ENCODE measurements around the gene AKT3.
A peak's percentile ranks its signal among the peaks of the same experiment; 100 is the strongest.

Gene AKT3

GRCh38 chr1:243482141-243483022, 367.7 kb downstream of the AKT3 start:
- DNase-seq (ENCODE audit: low read depth) = peak; percentile 57
- peak overlapping the region; percentile 15 for H3K4me3 ChIP-seq (ENCODE audit: low read length)
- peaks cover 16% of the 10 kb centered on the region for H3K4me1 ChIP-seq (ENCODE audit: control insufficient read depth, insufficient read depth, low read length)
- no peaks in the 10 kb centered on the region for H3K9me3 ChIP-seq (ENCODE audit: control insufficient read depth, low read length)
- no peaks in the 10 kb centered on the region for H3K27me3 ChIP-seq (replicated peaks; ENCODE audit: control insufficient read depth, insufficient read depth, low read length)
- no peaks in the 10 kb centered on the region for H3K36me3 ChIP-seq (ENCODE audit: control insufficient read depth, insufficient read depth, low read length, severe bottlenecking)
- H3K9ac ChIP-seq (ENCODE audit: low read length) = no peak overlapping the region

GRCh38 chr1:243481101-243481500, 368.9 kb downstream of the AKT3 start:
- Histone ChIP-seq H3K36me3 (ENCODE audit: control insufficient read depth, insufficient read depth, low read length, severe bottlenecking) (no peaks in the 10 kb centered on the region), H3K9me3 (ENCODE audit: control insufficient read depth, low read length) (no peaks in the 10 kb centered on the region), H3K4me1 (ENCODE audit: control insufficient read depth, insufficient read depth, low read length) (peaks cover 16% of the 10 kb centered on the region), H3K4me3 (ENCODE audit: low read length) (no peak overlapping the region), H3K27me3 (replicated peaks; ENCODE audit: control insufficient read depth, insufficient read depth, low read length) (no peaks in the 10 kb centered on the region), H3K9ac (ENCODE audit: low read length) (no peak overlapping the region)
- no peak for DNase-seq (ENCODE audit: low read depth)

- Histone ChIP-seq H3K27me3 (replicated peaks; ENCODE audit: control insufficient read depth, insufficient read depth, low read length) (no peaks in the 10 kb centered on the region), H3K9ac (ENCODE audit: low read length) (no peak overlapping the region), H3K4me1 (ENCODE audit: control insufficient read depth, insufficient read depth, low read length) (peaks cover 22% of the 10 kb centered on the region), H3K9me3 (ENCODE audit: control insufficient read depth, low read length) (no peaks in the 10 kb centered on the region), H3K4me3 (ENCODE audit: low read length) (no peak overlapping the region), H3K36me3 (ENCODE audit: control insufficient read depth, insufficient read depth, low read length, severe bottlenecking) (no peaks in the 10 kb centered on the region)
- no peak for DNase-seq (ENCODE audit: low read depth)
Observed at GRCh38 chr1:243477731-243478290, 372.2 kb downstream of the AKT3 start.

- H3K36me3 ChIP-seq (ENCODE audit: control insufficient read depth, insufficient read depth, low read length, severe bottlenecking) = peaks cover 2% of the 10 kb centered on the region
- DNase-seq (ENCODE audit: low read depth) = no peak
- no peak overlapping the region for H3K4me3 ChIP-seq (ENCODE audit: low read length)
- no peaks in the 10 kb centered on the region for H3K27me3 ChIP-seq (replicated peaks; ENCODE audit: control insufficient read depth, insufficient read depth, low read length)
- H3K4me1 ChIP-seq (ENCODE audit: control insufficient read depth, insufficient read depth, low read length) = peaks cover 9% of the 10 kb centered on the region
- H3K9ac ChIP-seq (ENCODE audit: low read length) = no peak overlapping the region
- H3K9me3 ChIP-seq (ENCODE audit: control insufficient read depth, low read length) = no peaks in the 10 kb centered on the region
Observed at GRCh38 chr1:243475966-243476365, 374.1 kb downstream of the AKT3 start.

- no peaks in the 10 kb centered on the region for H3K27me3 ChIP-seq (replicated peaks; ENCODE audit: control insufficient read depth, insufficient read depth, low read length)
- peaks cover 9% of the 10 kb centered on the region for H3K4me1 ChIP-seq (ENCODE audit: control insufficient read depth, insufficient read depth, low read length)
- no peak overlapping the region for H3K9ac ChIP-seq (ENCODE audit: low read length)
- no peak overlapping the region for H3K4me3 ChIP-seq (ENCODE audit: low read length)
- H3K36me3 ChIP-seq (ENCODE audit: control insufficient read depth, insufficient read depth, low read length, severe bottlenecking) = peaks cover 3% of the 10 kb centered on the region
- no peaks in the 10 kb centered on the region for H3K9me3 ChIP-seq (ENCODE audit: control insufficient read depth, low read length)
- no peak for DNase-seq (ENCODE audit: low read depth)
Observed at GRCh38 chr1:243474906-243475305, 375.1 kb downstream of the AKT3 start.

GRCh38 chr1:243474136-243474881, 375.7 kb downstream of the AKT3 start:
- Histone ChIP-seq H3K4me1 (ENCODE audit: control insufficient read depth, insufficient read depth, low read length) (peaks cover 9% of the 10 kb centered on the region), H3K4me3 (ENCODE audit: low read length) (peak overlapping the region; percentile 45), H3K9me3 (ENCODE audit: control insufficient read depth, low read length) (no peaks in the 10 kb centered on the region), H3K9ac (ENCODE audit: low read length) (peak overlapping the region; percentile 56), H3K27me3 (replicated peaks; ENCODE audit: control insufficient read depth, insufficient read depth, low read length) (no peaks in the 10 kb centered on the region), H3K36me3 (ENCODE audit: control insufficient read depth, insufficient read depth, low read length, severe bottlenecking) (peaks cover 3% of the 10 kb centered on the region)
- DNase-seq (ENCODE audit: low read depth) = no peak

- Histone ChIP-seq H3K36me3 (ENCODE audit: control insufficient read depth, insufficient read depth, low read length, severe bottlenecking) (peaks cover 3% of the 10 kb centered on the region), H3K4me3 (ENCODE audit: low read length) (peak overlapping the region; percentile 87), H3K27me3 (replicated peaks; ENCODE audit: control insufficient read depth, insufficient read depth, low read length) (no peaks in the 10 kb centered on the region), H3K4me1 (ENCODE audit: control insufficient read depth, insufficient read depth, low read length) (peaks cover 9% of the 10 kb centered on the region), H3K9me3 (ENCODE audit: control insufficient read depth, low read length) (no peaks in the 10 kb centered on the region), H3K9ac (ENCODE audit: low read length) (peak overlapping the region; percentile 85)
- peak; percentile 41 for DNase-seq (ENCODE audit: low read depth)
Observed at GRCh38 chr1:243473227-243474135, 376.6 kb downstream of the AKT3 start.

GRCh38 chr1:243471754-243472745, 378.0 kb downstream of the AKT3 start:
- Histone ChIP-seq H3K9ac (ENCODE audit: low read length) (no peak overlapping the region), H3K4me3 (ENCODE audit: low read length) (no peak overlapping the region), H3K9me3 (ENCODE audit: control insufficient read depth, low read length) (no peaks in the 10 kb centered on the region), H3K27me3 (replicated peaks; ENCODE audit: control insufficient read depth, insufficient read depth, low read length) (no peaks in the 10 kb centered on the region), H3K36me3 (ENCODE audit: control insufficient read depth, insufficient read depth, low read length, severe bottlenecking) (peaks cover 3% of the 10 kb centered on the region), H3K4me1 (ENCODE audit: control insufficient read depth, insufficient read depth, low read length) (peaks cover 9% of the 10 kb centered on the region)
- no peak for DNase-seq (ENCODE audit: low read depth)

- no peak overlapping the region for H3K4me3 ChIP-seq (ENCODE audit: low read length)
- H3K36me3 ChIP-seq (ENCODE audit: control insufficient read depth, insufficient read depth, low read length, severe bottlenecking) = peaks cover 3% of the 10 kb centered on the region
- H3K9me3 ChIP-seq (ENCODE audit: control insufficient read depth, low read length) = no peaks in the 10 kb centered on the region
- no peak for DNase-seq (ENCODE audit: low read depth)
- no peak overlapping the region for H3K9ac ChIP-seq (ENCODE audit: low read length)
- H3K4me1 ChIP-seq (ENCODE audit: control insufficient read depth, insufficient read depth, low read length) = peaks cover 9% of the 10 kb centered on the region
- no peaks in the 10 kb centered on the region for H3K27me3 ChIP-seq (replicated peaks; ENCODE audit: control insufficient read depth, insufficient read depth, low read length)
Observed at GRCh38 chr1:243471026-243471685, 378.9 kb downstream of the AKT3 start.
